HCT116 (cell line): Measurements from ENCODE around the gene CFAP46.

Source experiments
- POLR2A ChIP-seq: IDR thresholded peaks from 2 replicates; pipeline ENCODE4 v1.7.0; 2011; ENCODE audit warnings: borderline replicate concordance; ENCODE audit not compliant: insufficient read depth, insufficient read length; ENCODE audit errors: extremely low read depth
- RAD21 ChIP-seq: IDR thresholded peaks from 2 replicates; pipeline ENCODE4 v1.6.1; 2012; ENCODE audit warnings: low read depth, mild to moderate bottlenecking
- TF ChIP-seq, protein P1 (sequence below): IDR thresholded peaks from 2 replicates; pipeline ENCODE4 v1.6.1; 2012; ENCODE audit warnings: low read depth
- TF ChIP-seq, protein P2 (sequence below), 3 experiments: fragments of 200-600 bp in 1 of 3; sonication (generic) in 1 of 3; IDR thresholded peaks in 2 of 3; conservative IDR thresholded peaks in 1 of 3; 2 replicates each; pipeline ENCODE4 v1.5.1; 2012 to 2017; ENCODE audit warnings: low read depth in 2 of 3, low read length in 2 of 3, antibody characterized with exemption in 1 of 3, borderline replicate concordance in 1 of 3, control low read depth in 1 of 3, mild to moderate bottlenecking in 1 of 3, mixed read lengths in 1 of 3, mixed run types in 1 of 3, moderate library complexity in 1 of 3; ENCODE audit not compliant: insufficient read depth in 1 of 3

DNA sequence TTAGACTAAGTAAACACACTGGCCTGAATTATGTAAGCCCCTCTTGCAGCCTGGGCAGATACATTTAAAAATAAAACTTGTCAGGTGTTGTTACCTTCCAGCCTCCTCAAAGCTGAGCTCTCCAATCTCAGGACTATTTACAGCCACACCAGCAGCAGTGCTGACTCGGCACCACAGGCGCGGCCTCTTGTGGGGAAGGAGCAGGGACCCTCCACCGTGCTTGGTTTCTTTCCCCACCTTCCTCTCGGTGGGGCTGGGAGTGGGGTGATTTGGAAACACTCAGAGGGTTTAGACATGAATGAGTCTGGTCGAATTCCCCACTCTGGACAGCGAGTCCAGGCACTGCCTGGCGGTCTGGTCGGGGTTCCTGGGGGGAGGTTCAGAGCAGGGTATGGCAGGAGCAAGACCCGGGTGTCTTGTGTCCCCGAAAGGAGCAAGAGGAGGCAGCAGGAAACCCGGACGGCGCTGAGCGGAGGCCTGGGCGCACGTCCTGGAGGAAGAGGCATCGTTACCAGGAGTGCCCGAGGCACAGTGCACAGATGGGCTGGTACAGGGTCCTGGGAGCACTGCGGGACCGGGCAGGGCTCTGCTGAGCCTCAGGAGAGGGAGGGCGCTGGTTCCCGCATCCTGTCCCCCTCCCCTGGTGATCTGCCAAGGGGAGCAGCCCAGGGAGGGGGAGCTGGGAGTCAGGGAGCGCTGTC, 29.2 kb upstream of the CFAP46 start:
- TF ChIP-seq, protein P1, sequence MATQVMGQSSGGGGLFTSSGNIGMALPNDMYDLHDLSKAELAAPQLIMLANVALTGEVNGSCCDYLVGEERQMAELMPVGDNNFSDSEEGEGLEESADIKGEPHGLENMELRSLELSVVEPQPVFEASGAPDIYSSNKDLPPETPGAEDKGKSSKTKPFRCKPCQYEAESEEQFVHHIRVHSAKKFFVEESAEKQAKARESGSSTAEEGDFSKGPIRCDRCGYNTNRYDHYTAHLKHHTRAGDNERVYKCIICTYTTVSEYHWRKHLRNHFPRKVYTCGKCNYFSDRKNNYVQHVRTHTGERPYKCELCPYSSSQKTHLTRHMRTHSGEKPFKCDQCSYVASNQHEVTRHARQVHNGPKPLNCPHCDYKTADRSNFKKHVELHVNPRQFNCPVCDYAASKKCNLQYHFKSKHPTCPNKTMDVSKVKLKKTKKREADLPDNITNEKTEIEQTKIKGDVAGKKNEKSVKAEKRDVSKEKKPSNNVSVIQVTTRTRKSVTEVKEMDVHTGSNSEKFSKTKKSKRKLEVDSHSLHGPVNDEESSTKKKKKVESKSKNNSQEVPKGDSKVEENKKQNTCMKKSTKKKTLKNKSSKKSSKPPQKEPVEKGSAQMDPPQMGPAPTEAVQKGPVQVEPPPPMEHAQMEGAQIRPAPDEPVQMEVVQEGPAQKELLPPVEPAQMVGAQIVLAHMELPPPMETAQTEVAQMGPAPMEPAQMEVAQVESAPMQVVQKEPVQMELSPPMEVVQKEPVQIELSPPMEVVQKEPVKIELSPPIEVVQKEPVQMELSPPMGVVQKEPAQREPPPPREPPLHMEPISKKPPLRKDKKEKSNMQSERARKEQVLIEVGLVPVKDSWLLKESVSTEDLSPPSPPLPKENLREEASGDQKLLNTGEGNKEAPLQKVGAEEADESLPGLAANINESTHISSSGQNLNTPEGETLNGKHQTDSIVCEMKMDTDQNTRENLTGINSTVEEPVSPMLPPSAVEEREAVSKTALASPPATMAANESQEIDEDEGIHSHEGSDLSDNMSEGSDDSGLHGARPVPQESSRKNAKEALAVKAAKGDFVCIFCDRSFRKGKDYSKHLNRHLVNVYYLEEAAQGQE, result no peak
- no peak for TF ChIP-seq RAD21
- TF ChIP-seq, protein P2, sequence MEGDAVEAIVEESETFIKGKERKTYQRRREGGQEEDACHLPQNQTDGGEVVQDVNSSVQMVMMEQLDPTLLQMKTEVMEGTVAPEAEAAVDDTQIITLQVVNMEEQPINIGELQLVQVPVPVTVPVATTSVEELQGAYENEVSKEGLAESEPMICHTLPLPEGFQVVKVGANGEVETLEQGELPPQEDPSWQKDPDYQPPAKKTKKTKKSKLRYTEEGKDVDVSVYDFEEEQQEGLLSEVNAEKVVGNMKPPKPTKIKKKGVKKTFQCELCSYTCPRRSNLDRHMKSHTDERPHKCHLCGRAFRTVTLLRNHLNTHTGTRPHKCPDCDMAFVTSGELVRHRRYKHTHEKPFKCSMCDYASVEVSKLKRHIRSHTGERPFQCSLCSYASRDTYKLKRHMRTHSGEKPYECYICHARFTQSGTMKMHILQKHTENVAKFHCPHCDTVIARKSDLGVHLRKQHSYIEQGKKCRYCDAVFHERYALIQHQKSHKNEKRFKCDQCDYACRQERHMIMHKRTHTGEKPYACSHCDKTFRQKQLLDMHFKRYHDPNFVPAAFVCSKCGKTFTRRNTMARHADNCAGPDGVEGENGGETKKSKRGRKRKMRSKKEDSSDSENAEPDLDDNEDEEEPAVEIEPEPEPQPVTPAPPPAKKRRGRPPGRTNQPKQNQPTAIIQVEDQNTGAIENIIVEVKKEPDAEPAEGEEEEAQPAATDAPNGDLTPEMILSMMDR (IDR thresholded peaks at IDR 0.05 in 2 of 3, conservative IDR thresholded peaks at IDR 0.05 in 1 of 3; ENCODE audit: borderline replicate concordance in 1 of 3, insufficient read depth in 1 of 3, low read depth in 2 of 3, low read length in 2 of 3), result no peak
- TF ChIP-seq POLR2A, result no peak
